ENCODE results near the gene RBKS.

DNA sequence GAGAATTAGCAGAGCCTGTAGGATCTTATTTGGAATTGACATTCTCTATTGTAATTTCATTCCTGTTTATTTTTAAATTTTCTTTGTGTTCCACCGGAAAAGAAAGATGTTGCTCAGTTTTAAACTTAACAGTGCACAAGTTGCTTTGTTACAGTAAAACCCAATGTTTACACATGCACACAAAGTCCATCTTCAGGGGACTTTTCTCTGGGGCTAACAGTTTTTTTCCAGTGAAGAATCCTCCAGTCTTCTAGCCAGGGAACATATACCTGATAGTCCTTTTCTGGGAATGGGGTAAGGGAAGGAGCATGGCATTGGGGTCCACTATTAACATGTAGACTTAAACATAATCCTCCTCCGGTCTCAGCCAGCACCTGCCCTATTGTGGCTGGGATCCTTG, 143.9 kb downstream of the RBKS start:
- no peak for TF ChIP-seq FOSL2 (IDR thresholded peaks at IDR 0.05; ENCODE audit: borderline replicate concordance, low read depth)
- TF ChIP-seq, protein P1, sequence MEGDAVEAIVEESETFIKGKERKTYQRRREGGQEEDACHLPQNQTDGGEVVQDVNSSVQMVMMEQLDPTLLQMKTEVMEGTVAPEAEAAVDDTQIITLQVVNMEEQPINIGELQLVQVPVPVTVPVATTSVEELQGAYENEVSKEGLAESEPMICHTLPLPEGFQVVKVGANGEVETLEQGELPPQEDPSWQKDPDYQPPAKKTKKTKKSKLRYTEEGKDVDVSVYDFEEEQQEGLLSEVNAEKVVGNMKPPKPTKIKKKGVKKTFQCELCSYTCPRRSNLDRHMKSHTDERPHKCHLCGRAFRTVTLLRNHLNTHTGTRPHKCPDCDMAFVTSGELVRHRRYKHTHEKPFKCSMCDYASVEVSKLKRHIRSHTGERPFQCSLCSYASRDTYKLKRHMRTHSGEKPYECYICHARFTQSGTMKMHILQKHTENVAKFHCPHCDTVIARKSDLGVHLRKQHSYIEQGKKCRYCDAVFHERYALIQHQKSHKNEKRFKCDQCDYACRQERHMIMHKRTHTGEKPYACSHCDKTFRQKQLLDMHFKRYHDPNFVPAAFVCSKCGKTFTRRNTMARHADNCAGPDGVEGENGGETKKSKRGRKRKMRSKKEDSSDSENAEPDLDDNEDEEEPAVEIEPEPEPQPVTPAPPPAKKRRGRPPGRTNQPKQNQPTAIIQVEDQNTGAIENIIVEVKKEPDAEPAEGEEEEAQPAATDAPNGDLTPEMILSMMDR (IDR thresholded peaks at IDR 0.05) = no peak
- TF ChIP-seq SMC3 (IDR thresholded peaks at IDR 0.05; ENCODE audit: low read depth, low read length) = no peak
- no peak for TF ChIP-seq POLR2AphosphoS5 (IDR thresholded peaks at IDR 0.05; ENCODE audit: low read depth, low read length)
- TF ChIP-seq, protein P2, sequence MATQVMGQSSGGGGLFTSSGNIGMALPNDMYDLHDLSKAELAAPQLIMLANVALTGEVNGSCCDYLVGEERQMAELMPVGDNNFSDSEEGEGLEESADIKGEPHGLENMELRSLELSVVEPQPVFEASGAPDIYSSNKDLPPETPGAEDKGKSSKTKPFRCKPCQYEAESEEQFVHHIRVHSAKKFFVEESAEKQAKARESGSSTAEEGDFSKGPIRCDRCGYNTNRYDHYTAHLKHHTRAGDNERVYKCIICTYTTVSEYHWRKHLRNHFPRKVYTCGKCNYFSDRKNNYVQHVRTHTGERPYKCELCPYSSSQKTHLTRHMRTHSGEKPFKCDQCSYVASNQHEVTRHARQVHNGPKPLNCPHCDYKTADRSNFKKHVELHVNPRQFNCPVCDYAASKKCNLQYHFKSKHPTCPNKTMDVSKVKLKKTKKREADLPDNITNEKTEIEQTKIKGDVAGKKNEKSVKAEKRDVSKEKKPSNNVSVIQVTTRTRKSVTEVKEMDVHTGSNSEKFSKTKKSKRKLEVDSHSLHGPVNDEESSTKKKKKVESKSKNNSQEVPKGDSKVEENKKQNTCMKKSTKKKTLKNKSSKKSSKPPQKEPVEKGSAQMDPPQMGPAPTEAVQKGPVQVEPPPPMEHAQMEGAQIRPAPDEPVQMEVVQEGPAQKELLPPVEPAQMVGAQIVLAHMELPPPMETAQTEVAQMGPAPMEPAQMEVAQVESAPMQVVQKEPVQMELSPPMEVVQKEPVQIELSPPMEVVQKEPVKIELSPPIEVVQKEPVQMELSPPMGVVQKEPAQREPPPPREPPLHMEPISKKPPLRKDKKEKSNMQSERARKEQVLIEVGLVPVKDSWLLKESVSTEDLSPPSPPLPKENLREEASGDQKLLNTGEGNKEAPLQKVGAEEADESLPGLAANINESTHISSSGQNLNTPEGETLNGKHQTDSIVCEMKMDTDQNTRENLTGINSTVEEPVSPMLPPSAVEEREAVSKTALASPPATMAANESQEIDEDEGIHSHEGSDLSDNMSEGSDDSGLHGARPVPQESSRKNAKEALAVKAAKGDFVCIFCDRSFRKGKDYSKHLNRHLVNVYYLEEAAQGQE (IDR thresholded peaks at IDR 0.05; ENCODE audit: low read depth, low read length) = no peak
- TF ChIP-seq FOXM1 (IDR thresholded peaks at IDR 0.05; ENCODE audit: low read depth) = no peak
- TF ChIP-seq NRF1 (IDR thresholded peaks at IDR 0.05; ENCODE audit: low read depth, low read length) = no peak
- TF ChIP-seq, protein P3, sequence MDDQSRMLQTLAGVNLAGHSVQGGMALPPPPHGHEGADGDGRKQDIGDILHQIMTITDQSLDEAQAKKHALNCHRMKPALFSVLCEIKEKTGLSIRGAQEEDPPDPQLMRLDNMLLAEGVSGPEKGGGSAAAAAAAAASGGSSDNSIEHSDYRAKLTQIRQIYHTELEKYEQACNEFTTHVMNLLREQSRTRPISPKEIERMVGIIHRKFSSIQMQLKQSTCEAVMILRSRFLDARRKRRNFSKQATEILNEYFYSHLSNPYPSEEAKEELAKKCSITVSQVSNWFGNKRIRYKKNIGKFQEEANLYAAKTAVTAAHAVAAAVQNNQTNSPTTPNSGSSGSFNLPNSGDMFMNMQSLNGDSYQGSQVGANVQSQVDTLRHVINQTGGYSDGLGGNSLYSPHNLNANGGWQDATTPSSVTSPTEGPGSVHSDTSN (IDR thresholded peaks at IDR 0.05) = no peak

Data from SK-N-SH (cell line).